Smooth muscle cell (in vitro differentiated cells): ENCODE results near the gene FAM163B. TPM values are rescaled to one million over a fixed set of nuclear protein-coding genes. Genes with fewer than 3 reads are reported as not detected.

Experiments used
- DNase-seq: peaks from one replicate; lab custom pipeline; 2025; ENCODE audit not compliant: unreplicated experiment; lab: John Stamatoyannopoulos, UW
- H2AFZ ChIP-seq: fragments of 200-600 bp; sonication (generic); 2 replicates; pipeline ENCODE4 v1.6.0; 2016; ENCODE audit warnings: antibody characterized with exemption, low read depth, mild to moderate bottlenecking
- H3F3A ChIP-seq: fragments of 200-600 bp; sonication (generic); 2 replicates; pipeline ENCODE4 v1.6.0; 2017; ENCODE audit warnings: antibody characterized with exemption, low read depth
- H3K27ac ChIP-seq: fragments of 200-600 bp; sonication (generic); 2 replicates; pipeline ENCODE4 v1.5.1; 2016; ENCODE audit warnings: low read depth, mild to moderate bottlenecking
- H3K27me3 ChIP-seq: fragments of 200-600 bp; sonication (generic); 2 replicates; pipeline ENCODE4 v1.6.1; 2016; ENCODE audit warnings: low read depth, mild to moderate bottlenecking
- H3K36me3 ChIP-seq: fragments of 200-600 bp; sonication (generic); 2 replicates; pipeline ENCODE4 v1.5.1; 2016; ENCODE audit warnings: low read depth
- H3K4me1 ChIP-seq: fragments of 200-600 bp; sonication (generic); 2 replicates; pipeline ENCODE4 v1.5.1; 2016; ENCODE audit warnings: low read depth
- H3K4me2 ChIP-seq: fragments of 200-600 bp; sonication (generic); 2 replicates; pipeline ENCODE4 v1.6.0; 2016; ENCODE audit warnings: mild to moderate bottlenecking
- H3K4me3 ChIP-seq: fragments of 200-600 bp; sonication (generic); 2 replicates; pipeline ENCODE4 v1.5.1; 2016; ENCODE audit warnings: mild to moderate bottlenecking
- H3K79me2 ChIP-seq: fragments of 200-600 bp; sonication (generic); 2 replicates; pipeline ENCODE4 v1.6.0; 2016; ENCODE audit warnings: low read depth, mild to moderate bottlenecking
- H3K9ac ChIP-seq: fragments of 200-600 bp; sonication (generic); 2 replicates; pipeline ENCODE4 v1.6.0; 2016; ENCODE audit warnings: low read depth
- H3K9me3 ChIP-seq: fragments of 200-600 bp; sonication (generic); replicated peaks from 2 replicates; pipeline ENCODE4 v1.5.1; 2016; ENCODE audit warnings: low read depth
- H4K20me1 ChIP-seq: fragments of 200-600 bp; sonication (generic); 2 replicates; pipeline ENCODE4 v1.6.0; 2016; ENCODE audit warnings: low read depth
- WGBS: methylation state at CpG from one replicate; pipeline ENCODE4 v1.1.7; 2016; ENCODE audit warnings: low lambda C conversion rate; 5-methylcytosine and 5-hydroxymethylcytosine counted together
- polyA plus RNA-seq: library from polyadenylated mRNA; unstranded; fragments of >200 nt; fragmentation: Nextera tagmentation; extraction: Ambion mirVana; gene quantifications from 2 replicates; pipeline ENCODE4 v1.2.1, GENCODE V29; 2016
- total RNA-seq: library from RNA; depleted of rRNA; stranded (reverse); fragments of >200 nt; gene quantifications from 2 replicates; pipeline ENCODE4 v1.2.3, GENCODE V29; 2014
- TF ChIP-seq, protein P1 (sequence below): fragments of 200-600 bp; sonication (generic); IDR thresholded peaks from 2 replicates; pipeline ENCODE4 v1.5.1; 2017; ENCODE audit warnings: borderline replicate concordance, mild to moderate bottlenecking, antibody characterized with exemption; ENCODE audit not compliant: insufficient read depth, poor library complexity, severe bottlenecking

FAM163B gene
- total and polyA plus RNA-seq, 2 experiments from 2014 or later, result 0.49 to 3.4 TPM

DNA sequence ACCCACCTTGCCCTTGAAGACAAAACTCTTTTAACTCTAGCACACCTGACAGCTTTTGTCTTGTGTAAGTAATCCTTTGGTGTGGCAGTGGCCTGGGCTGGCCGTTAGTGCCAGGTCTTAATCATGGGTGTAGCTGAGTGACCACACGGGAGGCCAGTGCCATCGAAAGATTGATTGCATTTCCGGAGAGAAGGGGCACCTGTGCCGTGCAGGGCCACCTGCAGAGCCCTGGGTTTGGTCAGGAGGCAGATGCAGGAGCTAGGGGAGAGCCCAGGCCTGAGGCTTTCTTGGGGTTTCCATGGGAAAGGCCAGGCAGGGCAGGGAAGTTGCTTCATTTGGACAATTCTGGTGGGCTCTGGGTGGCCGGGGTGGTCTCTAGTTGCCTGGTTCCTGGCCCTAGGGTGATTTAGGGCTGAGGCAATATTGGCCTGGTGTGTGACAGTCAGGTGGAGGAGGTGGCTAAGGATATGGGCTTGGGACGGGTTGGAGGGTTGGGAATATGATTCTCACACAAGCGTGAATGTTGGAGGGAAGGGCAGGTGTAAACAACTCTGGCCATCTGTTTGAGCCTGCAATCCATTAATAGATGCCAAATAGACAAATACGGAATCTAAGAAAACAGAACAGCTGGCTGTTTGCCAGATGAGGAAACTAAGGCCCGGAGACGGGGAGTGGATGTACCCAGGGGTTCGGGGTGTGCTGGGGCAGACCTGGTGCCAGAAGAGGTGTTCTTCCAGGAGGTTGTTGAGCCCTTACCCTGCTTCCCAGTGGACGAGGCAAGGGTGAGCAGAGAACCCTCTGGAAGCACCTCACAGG, 31.6 kb upstream of the FAM163B start:
- Histone ChIP-seq H3K4me2 (no peak overlapping the region), H3K4me1 (peaks cover 4% of the 10 kb centered on the region), H3K27ac (no peak overlapping the region), H3K79me2 (no peaks in the 10 kb centered on the region), H3K27me3 (no peaks in the 10 kb centered on the region), H3K4me3 (no peak overlapping the region), H4K20me1 (no peaks in the 10 kb centered on the region), H3K9ac (no peak overlapping the region), H3K9me3 (no peaks in the 10 kb centered on the region), H2AFZ (no peak overlapping the region), H3F3A (no peaks in the 10 kb centered on the region), H3K36me3 (no peaks in the 10 kb centered on the region)
- no peak for DNase-seq
- 93% methylated on average over 13 of the region's 13 CpGs for WGBS
- TF ChIP-seq, protein P1, sequence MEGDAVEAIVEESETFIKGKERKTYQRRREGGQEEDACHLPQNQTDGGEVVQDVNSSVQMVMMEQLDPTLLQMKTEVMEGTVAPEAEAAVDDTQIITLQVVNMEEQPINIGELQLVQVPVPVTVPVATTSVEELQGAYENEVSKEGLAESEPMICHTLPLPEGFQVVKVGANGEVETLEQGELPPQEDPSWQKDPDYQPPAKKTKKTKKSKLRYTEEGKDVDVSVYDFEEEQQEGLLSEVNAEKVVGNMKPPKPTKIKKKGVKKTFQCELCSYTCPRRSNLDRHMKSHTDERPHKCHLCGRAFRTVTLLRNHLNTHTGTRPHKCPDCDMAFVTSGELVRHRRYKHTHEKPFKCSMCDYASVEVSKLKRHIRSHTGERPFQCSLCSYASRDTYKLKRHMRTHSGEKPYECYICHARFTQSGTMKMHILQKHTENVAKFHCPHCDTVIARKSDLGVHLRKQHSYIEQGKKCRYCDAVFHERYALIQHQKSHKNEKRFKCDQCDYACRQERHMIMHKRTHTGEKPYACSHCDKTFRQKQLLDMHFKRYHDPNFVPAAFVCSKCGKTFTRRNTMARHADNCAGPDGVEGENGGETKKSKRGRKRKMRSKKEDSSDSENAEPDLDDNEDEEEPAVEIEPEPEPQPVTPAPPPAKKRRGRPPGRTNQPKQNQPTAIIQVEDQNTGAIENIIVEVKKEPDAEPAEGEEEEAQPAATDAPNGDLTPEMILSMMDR, result no peak

DNA sequence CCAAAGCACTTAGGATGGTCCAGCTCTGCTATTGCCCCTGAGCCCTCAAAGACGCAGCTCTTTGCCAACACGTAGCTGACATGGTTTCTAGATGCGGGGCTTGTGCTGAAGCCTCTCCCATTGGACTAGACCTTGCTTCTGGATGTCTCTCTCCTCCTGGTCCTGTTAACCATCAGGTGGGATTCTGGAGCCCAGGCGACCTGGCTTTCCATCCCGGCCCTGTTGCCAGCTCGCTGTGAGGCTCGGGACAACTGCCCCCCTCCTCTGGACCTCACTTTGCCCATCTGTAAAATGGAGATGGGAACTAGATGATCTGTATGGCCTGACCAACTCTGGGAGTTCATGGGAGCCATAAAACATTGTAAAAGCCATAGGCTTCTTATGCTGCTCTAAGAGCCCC, 31.0 kb upstream of the FAM163B start:
- Histone ChIP-seq H3K27me3 (no peaks in the 10 kb centered on the region), H2AFZ (no peak overlapping the region), H3K4me1 (peaks cover 4% of the 10 kb centered on the region), H3K36me3 (no peaks in the 10 kb centered on the region), H3K9ac (no peak overlapping the region), H3F3A (no peaks in the 10 kb centered on the region), H4K20me1 (no peaks in the 10 kb centered on the region), H3K27ac (no peak overlapping the region), H3K79me2 (no peaks in the 10 kb centered on the region), H3K4me2 (no peak overlapping the region), H3K9me3 (no peaks in the 10 kb centered on the region), H3K4me3 (no peak overlapping the region)
- TF ChIP-seq, protein P1, result no peak
- no peak for DNase-seq
- 87% methylated on average over 7 of the region's 7 CpGs for WGBS

DNA sequence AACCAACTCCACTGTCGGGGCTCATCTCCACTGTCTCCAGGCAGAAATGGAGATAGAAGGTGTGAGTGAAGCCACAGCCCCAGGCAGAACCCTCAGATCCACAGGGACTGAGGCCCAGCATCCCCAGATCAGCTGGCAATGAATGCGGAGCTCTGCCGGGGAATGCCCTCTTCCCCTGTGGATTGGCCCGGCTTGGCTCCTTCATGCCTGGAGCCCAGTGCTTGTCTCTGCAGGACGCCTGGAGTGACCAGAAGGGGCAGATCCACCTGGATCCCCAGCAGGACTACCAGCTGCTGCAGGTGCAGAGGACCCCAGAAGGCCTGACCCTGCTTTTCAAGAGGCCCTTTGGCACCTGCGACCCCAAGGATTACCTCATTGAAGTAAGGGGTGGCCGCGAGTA, 30.4 kb upstream of the FAM163B start:
- Histone ChIP-seq H3K36me3 (no peaks in the 10 kb centered on the region), H3K79me2 (no peaks in the 10 kb centered on the region), H3K27ac (no peak overlapping the region), H3K4me1 (peaks cover 4% of the 10 kb centered on the region), H3K27me3 (no peaks in the 10 kb centered on the region), H3F3A (no peaks in the 10 kb centered on the region), H3K4me2 (no peak overlapping the region), H4K20me1 (no peaks in the 10 kb centered on the region), H3K9ac (no peak overlapping the region), H3K9me3 (no peaks in the 10 kb centered on the region), H3K4me3 (no peak overlapping the region), H2AFZ (no peak overlapping the region)
- 91% methylated on average over 8 of the region's 8 CpGs for WGBS
- TF ChIP-seq, protein P1, result no peak
- no peak for DNase-seq

DNA sequence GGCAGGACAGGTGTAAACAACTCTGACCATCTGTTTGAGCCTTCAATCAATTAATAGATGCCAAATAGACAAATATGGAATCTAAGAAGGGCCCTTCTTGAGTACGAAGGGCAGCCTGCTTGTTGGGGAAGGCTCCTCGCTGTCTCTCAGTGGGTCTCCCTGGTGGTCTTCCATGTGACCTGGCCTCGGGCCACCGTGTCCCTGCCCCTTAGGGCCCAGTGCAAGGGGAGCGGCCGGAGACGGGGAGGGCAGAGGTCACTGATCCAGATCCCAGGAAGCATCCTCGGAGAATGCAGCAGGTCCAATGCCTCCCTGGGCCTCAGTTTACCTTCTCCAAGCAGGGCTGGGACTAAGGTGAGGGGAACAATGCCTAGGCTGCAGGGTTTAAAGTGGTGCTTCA, 29.5 kb upstream of the FAM163B start:
- Histone ChIP-seq H3F3A (no peaks in the 10 kb centered on the region), H3K79me2 (no peaks in the 10 kb centered on the region), H3K27ac (no peak overlapping the region), H4K20me1 (no peaks in the 10 kb centered on the region), H3K4me1 (peaks cover 7% of the 10 kb centered on the region), H3K9ac (no peak overlapping the region), H3K36me3 (no peaks in the 10 kb centered on the region), H3K9me3 (no peaks in the 10 kb centered on the region), H3K4me3 (no peak overlapping the region), H3K27me3 (no peaks in the 10 kb centered on the region), H3K4me2 (no peak overlapping the region), H2AFZ (no peak overlapping the region)
- no peak for DNase-seq
- WGBS, result 68% methylated on average over 7 of the region's 8 CpGs
- TF ChIP-seq, protein P1, result no peak
